Stomach (tissue), 4 donors: ENCODE results near the gene DCUN1D5.

Experiments
- EP300 ChIP-seq: sonication (generic); formaldehyde crosslinking; IDR thresholded peaks from one replicate; pipeline ENCODE4 v1.6.1; 2017; ENCODE audit warnings: antibody characterized with exemption
- POLR2A ChIP-seq, 4 donors: fragments of 450-650 bp; IDR thresholded peaks; one replicate each; pipeline ENCODE4 v1.6.1; 2016; ENCODE audit warnings: antibody characterized with exemption in 4 of 4, control low read depth in 2 of 4, mild to moderate bottlenecking in 1 of 4, moderate library complexity in 1 of 4
- TF ChIP-seq, protein P1 (sequence below), 7 experiments: fragments of 450-650 bp in 4 of 7; fragments of 200-600 bp in 3 of 7; sonication (generic) in 3 of 7; IDR thresholded peaks; one replicate each; pipeline ENCODE4 v1.5.1; 2016 to 2019; ENCODE audit warnings: antibody characterized with exemption in 7 of 7, control low read depth in 2 of 7, mild to moderate bottlenecking in 1 of 7

DNA sequence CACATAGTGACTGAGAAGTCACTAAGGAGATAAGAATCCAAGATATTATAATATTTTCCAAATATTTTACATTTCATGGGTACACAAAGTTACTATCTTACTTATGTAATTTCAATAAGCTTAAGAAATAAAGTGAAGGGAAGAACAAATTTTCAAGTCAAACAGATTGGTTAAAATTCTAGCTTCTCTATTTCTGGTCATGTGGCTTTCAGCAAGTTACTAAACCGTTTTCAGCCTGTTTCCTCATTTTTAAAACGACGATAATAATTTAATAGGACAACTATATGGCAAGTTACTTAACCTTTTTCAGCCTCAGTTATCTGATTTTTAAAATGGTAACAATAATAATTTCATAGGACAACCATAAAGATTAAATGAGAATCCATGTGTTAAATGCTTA lies 15.6 kb downstream of the DCUN1D5 start:
- TF ChIP-seq POLR2A (IDR thresholded peaks at IDR 0.05): no peak
- TF ChIP-seq, protein P1, sequence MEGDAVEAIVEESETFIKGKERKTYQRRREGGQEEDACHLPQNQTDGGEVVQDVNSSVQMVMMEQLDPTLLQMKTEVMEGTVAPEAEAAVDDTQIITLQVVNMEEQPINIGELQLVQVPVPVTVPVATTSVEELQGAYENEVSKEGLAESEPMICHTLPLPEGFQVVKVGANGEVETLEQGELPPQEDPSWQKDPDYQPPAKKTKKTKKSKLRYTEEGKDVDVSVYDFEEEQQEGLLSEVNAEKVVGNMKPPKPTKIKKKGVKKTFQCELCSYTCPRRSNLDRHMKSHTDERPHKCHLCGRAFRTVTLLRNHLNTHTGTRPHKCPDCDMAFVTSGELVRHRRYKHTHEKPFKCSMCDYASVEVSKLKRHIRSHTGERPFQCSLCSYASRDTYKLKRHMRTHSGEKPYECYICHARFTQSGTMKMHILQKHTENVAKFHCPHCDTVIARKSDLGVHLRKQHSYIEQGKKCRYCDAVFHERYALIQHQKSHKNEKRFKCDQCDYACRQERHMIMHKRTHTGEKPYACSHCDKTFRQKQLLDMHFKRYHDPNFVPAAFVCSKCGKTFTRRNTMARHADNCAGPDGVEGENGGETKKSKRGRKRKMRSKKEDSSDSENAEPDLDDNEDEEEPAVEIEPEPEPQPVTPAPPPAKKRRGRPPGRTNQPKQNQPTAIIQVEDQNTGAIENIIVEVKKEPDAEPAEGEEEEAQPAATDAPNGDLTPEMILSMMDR (IDR thresholded peaks at IDR 0.05): no peak
- TF ChIP-seq EP300: no peak
